Measurements from ENCODE around the gene ANK3.

DNA sequence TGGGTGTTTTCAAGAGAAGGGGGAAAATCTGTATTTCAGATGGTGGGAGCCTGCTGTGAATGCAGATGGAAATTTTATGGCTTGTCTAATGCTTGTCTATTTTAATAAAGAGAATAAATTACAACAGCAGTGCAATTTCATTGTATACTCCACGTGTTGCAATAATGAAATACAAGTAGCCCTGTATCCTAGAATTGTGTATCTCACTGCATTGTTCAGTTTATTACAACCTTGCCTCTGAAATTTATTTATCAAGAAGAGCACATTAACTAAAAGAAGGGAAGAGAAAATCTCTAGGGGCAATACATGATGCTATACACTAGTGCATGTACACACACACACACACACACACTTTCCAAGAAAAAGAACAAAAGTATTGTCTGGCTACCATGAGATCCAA is 21.8 kb downstream of the ANK3 start:
- TF ChIP-seq, protein P1, sequence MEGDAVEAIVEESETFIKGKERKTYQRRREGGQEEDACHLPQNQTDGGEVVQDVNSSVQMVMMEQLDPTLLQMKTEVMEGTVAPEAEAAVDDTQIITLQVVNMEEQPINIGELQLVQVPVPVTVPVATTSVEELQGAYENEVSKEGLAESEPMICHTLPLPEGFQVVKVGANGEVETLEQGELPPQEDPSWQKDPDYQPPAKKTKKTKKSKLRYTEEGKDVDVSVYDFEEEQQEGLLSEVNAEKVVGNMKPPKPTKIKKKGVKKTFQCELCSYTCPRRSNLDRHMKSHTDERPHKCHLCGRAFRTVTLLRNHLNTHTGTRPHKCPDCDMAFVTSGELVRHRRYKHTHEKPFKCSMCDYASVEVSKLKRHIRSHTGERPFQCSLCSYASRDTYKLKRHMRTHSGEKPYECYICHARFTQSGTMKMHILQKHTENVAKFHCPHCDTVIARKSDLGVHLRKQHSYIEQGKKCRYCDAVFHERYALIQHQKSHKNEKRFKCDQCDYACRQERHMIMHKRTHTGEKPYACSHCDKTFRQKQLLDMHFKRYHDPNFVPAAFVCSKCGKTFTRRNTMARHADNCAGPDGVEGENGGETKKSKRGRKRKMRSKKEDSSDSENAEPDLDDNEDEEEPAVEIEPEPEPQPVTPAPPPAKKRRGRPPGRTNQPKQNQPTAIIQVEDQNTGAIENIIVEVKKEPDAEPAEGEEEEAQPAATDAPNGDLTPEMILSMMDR (IDR thresholded peaks at IDR 0.05): no peak
- no peak for TF ChIP-seq POLR2A (IDR thresholded peaks at IDR 0.05)
- TF ChIP-seq POLR2AphosphoS5 (IDR thresholded peaks at IDR 0.05): no peak

All from breast epithelium (tissue), 3 donors.